Ovary (tissue), 9 donors: ENCODE measurements around the gene S100A6. TPM values are rescaled to one million over a fixed set of nuclear protein-coding genes. Genes with fewer than 3 reads are reported as not detected.
A peak's percentile ranks its signal among the peaks of the same experiment; 100 is the strongest.

Experiments used
- DNase-seq, 5 donors: peaks; one replicate each; pipeline ENCODE4 v3.0.0-alpha.2; 2019 to 2020
- H3K27ac ChIP-seq, 2 donors: fragments of 200-600 bp; one replicate each; pipeline versions ENCODE4 v1.5.1 to v1.8.0; 2019 to 2022
- H3K27me3 ChIP-seq: fragments of 200-600 bp; one replicate; pipeline ENCODE4 v1.8.0; 2022
- H3K36me3 ChIP-seq: fragments of 200-600 bp; sonication (generic); one replicate; pipeline ENCODE4 v1.5.1; 2019
- H3K4me1 ChIP-seq: one replicate; pipeline ENCODE4 v1.8.1; 2013; ENCODE audit warnings: mild to moderate bottlenecking, moderate library complexity; ENCODE audit not compliant: insufficient read depth
- H3K4me3 ChIP-seq: fragments of 200-600 bp; sonication (generic); one replicate; pipeline ENCODE4 v1.5.1; 2017
- H3K9me3 ChIP-seq, 2 donors: fragments of 200-600 bp in 1 of 2; sonication (generic) in 1 of 2; one replicate each; pipeline versions ENCODE4 v1.5.1 to v1.8.1; 2013 to 2019; ENCODE audit warnings: mild to moderate bottlenecking in 1 of 2, moderate library complexity in 1 of 2
- EP300 ChIP-seq: sonication (generic); formaldehyde crosslinking; IDR thresholded peaks from one replicate; pipeline ENCODE4 v1.6.1; 2017; ENCODE audit warnings: antibody characterized with exemption
- POLR2A ChIP-seq: fragments of 450-650 bp; IDR thresholded peaks from one replicate; pipeline ENCODE4 v1.6.1; 2017; ENCODE audit warnings: antibody characterized with exemption, mild to moderate bottlenecking, moderate library complexity
- WGBS, 3 donors: extraction: QIAGEN DNeasy Blood & Tissue Kit in 1 of 3; methylation state at CpG; one replicate each; pipeline versions ENCODE4 v1.1.5 to v1.1.7; 2013 to 2017; 5-methylcytosine and 5-hydroxymethylcytosine counted together
- intact Hi-C, 4 donors: fragments of 100-400 bp; cut with DNase I; formaldehyde crosslinking; loops; one replicate each; pipeline versions ENCODE4 v1.11.0 to v1.15.1; 2022 to 2023
- polyA plus RNA-seq, 2 donors: library from polyadenylated mRNA; stranded (reverse); fragments of 200-250 nt in 1 of 2; fragments of 350-450 nt in 1 of 2; fragmentation: Illumina TruSeq in 1 of 2; extraction: RNeasy Lipid Tissue Mini Kit (QIAGEN cat#74804) in 1 of 2; gene quantifications; one replicate each; pipeline ENCODE4 v1.2.3, GENCODE V29; 2013 to 2014
- total RNA-seq, 7 donors: library from RNA; depleted of rRNA in 2 of 7; stranded (reverse); fragments of >200 nt in 2 of 7; fragmentation: NEBNext Ultra II Directional in 3 of 7; extraction: Animal tissue kit (Norgen Biotek cat#: 25700) in 3 of 7; gene quantifications; one replicate each; pipeline versions ENCODE4 v1.1.0 to v1.2.4, GENCODE V29; 2016 to 2023
- TF ChIP-seq, protein P1 (sequence below), 3 donors: fragments of 450-650 bp in 2 of 3; fragments of 200-600 bp in 1 of 3; IDR thresholded peaks; one replicate each; pipeline versions ENCODE4 v1.5.1 to v1.8.0; 2016 to 2022; ENCODE audit warnings: antibody characterized with exemption in 3 of 3, mild to moderate bottlenecking in 1 of 3
- donor health status: DM: no; HTN: no; CAD: no; lungs with moderate emphysema.
- donor health status: DM: no; HTN: no; CAD: no.
- donor health status: Bipolar disorder and iron deficiency.
- donor health status: DM: yes; HTN: yes; CAD: no.
- donor health status: DM: no; HTN: no; CAD: no.
- donor health status: DM: yes; HTN: yes; CAD: no.

Gene S100A6
- total and polyA plus RNA-seq, 9 donors: 170 to 764 (median 460) TPM

DNA sequence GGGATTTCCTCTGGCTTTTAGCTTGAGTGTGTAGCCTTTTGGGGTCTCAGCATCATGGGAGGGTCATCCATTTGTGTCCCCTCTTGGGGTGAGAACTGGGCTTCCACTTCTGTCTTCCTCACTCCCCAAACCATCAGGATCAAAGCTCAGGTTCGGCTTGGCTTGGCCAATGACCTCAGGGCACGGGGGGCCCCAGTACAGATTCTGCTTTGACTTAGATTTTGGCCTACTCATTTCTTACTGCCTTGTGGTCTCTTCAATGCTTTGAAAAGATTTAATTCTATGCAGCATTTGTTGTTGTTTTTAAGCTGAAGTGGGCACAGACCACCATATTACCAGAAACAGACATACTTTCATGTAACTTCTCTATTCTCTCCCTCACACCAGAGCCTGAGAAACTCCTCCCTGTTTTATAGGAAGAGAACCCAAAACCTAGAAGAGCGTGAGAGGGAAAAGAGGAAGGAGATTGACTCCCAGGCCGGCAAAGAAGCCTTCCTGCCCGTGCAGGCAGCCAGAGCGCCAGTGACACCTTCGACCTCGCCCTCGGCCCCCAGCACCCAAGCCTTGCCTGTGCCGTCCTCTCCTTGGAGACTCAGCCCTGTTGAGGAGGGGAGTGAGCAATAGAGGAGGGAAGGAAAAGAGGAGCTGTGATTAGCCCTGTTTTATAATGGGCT is 15.2 kb upstream of the S100A6 start:
- Histone ChIP-seq H3K27me3 (no peaks in the 10 kb centered on the region), H3K36me3 (no peaks in the 10 kb centered on the region), H3K9me3 (no peaks in the 10 kb centered on the region), H3K4me3 (no peak overlapping the region), H3K27ac (no peak overlapping the region), H3K4me1 (peaks cover 23% of the 10 kb centered on the region)
- WGBS, 3 donors: 87 to 92% (median 92%) methylated on average over 10 of the region's 10 CpGs
- intact Hi-C loops: loop anchor here in 1 of 4 donors (10.0 kb wide), 1 partner anchor 414 kb away; the partner anchor contains the start of genes CREB3L4 and SLC39A1
- TF ChIP-seq, protein P1, sequence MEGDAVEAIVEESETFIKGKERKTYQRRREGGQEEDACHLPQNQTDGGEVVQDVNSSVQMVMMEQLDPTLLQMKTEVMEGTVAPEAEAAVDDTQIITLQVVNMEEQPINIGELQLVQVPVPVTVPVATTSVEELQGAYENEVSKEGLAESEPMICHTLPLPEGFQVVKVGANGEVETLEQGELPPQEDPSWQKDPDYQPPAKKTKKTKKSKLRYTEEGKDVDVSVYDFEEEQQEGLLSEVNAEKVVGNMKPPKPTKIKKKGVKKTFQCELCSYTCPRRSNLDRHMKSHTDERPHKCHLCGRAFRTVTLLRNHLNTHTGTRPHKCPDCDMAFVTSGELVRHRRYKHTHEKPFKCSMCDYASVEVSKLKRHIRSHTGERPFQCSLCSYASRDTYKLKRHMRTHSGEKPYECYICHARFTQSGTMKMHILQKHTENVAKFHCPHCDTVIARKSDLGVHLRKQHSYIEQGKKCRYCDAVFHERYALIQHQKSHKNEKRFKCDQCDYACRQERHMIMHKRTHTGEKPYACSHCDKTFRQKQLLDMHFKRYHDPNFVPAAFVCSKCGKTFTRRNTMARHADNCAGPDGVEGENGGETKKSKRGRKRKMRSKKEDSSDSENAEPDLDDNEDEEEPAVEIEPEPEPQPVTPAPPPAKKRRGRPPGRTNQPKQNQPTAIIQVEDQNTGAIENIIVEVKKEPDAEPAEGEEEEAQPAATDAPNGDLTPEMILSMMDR (IDR thresholded peaks at IDR 0.05): no peak
- TF ChIP-seq POLR2A: no peak
- no peak for TF ChIP-seq EP300
- DNase-seq: peak in 2 of 5 donors; percentile 7 to 10

DNA sequence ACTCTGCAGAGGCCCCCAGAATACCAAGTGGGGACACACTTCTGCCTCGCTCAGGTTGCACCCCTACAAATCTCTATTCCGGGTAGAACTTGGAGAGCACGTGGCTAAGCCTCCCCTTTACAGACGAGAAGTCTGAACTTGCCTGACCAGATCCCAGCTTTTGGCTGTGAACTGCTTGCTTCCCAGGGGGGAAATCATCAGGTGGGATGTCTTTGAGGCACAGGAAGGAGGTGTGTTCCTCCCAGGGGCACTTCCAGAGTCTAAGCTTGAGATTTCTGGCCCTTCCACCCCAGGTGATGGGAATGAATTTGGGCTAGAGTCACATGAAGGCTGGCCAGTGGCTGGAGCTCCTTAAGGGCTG is 14.6 kb upstream of the S100A6 start:
- Histone ChIP-seq H3K4me3 (no peak overlapping the region), H3K27me3 (no peaks in the 10 kb centered on the region), H3K9me3 (no peaks in the 10 kb centered on the region), H3K4me1 (peaks cover 28% of the 10 kb centered on the region), H3K36me3 (no peaks in the 10 kb centered on the region), H3K27ac (no peak overlapping the region)
- WGBS, 3 donors: 88 to 95% (median 90%) methylated on average over 3 to 4 of the region's 4 CpGs
- DNase-seq: no peak
- TF ChIP-seq EP300: no peak
- TF ChIP-seq POLR2A: no peak
- TF ChIP-seq, protein P1 (IDR thresholded peaks at IDR 0.05): no peak
- intact Hi-C loops: loop anchor here in 1 of 4 donors (10.0 kb wide), 1 partner anchor 414 kb away; the partner anchor contains the start of genes CREB3L4 and SLC39A1

DNA sequence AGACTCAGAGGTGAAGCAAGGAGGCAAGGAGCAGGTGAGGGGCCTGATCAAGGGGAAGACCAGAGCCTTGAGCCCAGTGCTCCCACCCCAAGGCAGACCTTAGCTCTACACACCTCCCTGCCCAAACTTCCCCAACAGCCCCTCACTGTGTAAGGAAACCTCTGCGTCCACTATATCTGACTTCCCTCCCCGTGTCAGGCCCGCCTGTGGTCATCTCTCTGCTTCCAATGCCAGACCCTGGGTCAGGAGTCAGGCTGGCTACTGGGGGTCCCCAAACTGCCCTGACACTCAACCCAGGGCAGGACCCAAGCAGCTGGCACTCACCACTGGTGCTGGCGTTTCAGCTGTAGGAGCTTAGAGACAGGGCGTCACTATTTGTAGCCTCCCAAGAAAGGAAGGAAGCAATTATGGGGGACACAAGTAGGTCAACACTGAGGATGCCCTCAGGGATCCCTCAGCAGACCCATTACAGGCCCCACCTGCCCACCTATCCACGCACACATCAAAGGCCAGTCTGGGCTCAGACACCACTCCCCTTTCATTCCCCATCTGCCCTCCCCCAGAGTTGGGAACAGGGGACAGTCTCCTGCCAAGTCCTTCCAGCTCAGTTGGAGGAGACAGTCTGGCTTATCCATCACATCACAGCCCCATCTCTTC is 14.1 kb upstream of the S100A6 start:
- Histone ChIP-seq H3K27ac (no peak overlapping the region), H3K9me3 (no peaks in the 10 kb centered on the region), H3K36me3 (no peaks in the 10 kb centered on the region), H3K4me3 (no peak overlapping the region), H3K4me1 (peaks cover 33% of the 10 kb centered on the region), H3K27me3 (no peaks in the 10 kb centered on the region)
- TF ChIP-seq EP300 (no peak), POLR2A (no peak)
- TF ChIP-seq, protein P1 (IDR thresholded peaks at IDR 0.05): no peak
- DNase-seq: peak in 2 of 5 donors; percentile 16 to 25
- intact Hi-C loops: loop anchor here in 1 of 4 donors (10.0 kb wide), 1 partner anchor 415 kb away; the partner anchor contains the start of genes CREB3L4 and SLC39A1
- WGBS, 3 donors: 84 to 92% (median 92%) methylated on average over 5 to 6 of the region's 6 CpGs

DNA sequence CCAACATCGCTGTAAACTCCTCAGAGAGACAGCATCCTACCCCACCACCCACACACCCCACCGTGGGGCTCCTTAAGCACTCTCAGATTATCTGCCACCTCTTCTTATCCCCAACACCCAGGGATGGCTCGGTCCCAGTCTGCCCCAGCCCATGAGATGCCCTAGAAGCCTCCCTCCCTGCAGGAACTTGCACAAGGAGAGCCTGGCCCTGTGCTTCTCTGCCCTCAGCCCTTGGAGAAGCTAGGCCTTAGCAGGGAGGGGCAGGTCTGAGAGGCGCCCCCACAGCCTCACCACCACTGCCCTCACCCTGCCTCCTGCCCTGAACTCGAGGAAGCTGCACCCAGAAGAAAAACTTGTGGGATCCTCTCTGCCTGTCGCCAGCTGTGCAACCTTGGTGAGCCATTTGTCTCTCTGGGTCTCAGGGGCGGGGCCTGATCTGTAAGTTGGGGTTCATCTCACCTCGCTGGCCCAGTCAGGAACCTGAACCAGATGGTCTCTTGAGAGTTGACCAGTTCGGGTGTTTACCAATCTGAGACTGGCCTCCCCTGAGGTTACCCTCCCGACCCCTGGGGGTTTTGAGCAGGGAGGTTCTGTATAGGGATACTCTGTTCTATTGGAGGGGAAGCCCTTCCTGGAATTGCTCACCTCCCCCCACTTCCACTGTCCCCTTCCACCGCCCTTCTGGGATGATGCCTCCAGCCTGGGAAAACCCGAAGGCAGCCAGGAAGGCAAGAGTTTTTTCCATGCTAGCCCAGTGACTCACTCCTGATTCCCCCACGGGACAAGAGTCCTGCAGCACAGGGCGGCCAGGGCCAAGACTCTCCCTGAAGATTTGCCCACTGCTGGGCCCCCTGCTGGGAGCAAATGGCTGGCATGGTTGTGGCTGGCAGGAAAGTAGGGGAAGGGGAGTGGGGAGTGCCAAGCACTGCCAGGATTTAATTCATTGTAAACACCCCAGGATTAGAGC is 13.2 kb upstream of the S100A6 start, which contains the start of gene S100A3:
Gene S100A3, minus strand, starts transcription at position 537 of the 967 bp plus-strand sequence. CDS start 773 bp downstream, outside the sequence.
- intact Hi-C loops: no loop called here
- WGBS, 3 donors: 56 to 63% (median 61%) methylated on average over 14 of the region's 14 CpGs
- DNase-seq: peak in 2 of 5 donors; percentile 67 to 77
- no peaks in the 10 kb centered on the region for H3K9me3 ChIP-seq
- H3K4me3 ChIP-seq: no peak within 1 kb of the TSS
- no peak within 1 kb of the TSS for H3K27ac ChIP-seq
- peaks cover 36% of the 10 kb centered on the region for H3K4me1 ChIP-seq
- TF ChIP-seq, protein P1 (IDR thresholded peaks at IDR 0.05): no peak
- TF ChIP-seq EP300 (no peak), POLR2A (no peak)
- no peaks in the 10 kb centered on the region for H3K27me3 ChIP-seq
- no peaks in the 10 kb centered on the region for H3K36me3 ChIP-seq
